Measurements from ENCODE around the gene JMJD4. TPM values are rescaled to one million over a fixed set of nuclear protein-coding genes. Genes with fewer than 3 reads are reported as not detected.

JMJD4 gene
- total and polyA plus RNA-seq, 2 donors, result 14.4 to 17.8 TPM

DNA sequence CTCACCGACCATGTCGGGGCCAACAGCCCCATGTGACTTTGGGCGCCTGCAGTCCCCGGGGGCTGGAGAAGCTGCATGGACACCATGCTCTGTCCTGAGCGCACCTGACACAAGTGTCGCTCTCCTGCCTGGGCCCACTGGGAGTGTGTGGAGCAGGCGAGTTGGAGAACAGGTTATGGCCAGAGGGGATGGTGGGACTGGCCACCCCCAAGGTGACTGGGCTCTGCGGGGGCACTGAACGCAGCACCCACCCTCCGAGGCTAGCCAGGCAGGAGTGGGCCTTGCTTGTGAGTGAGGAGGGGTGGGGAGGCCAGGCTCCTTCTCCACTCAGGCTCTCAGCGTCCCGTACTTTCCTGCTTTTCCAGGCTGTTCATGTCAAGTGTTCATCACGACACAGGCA is 35.7 kb upstream of the JMJD4 start:
- 99% methylated on average over 13 of the region's 13 CpGs for WGBS
- no peaks in the 10 kb centered on the region for H3K9me3 ChIP-seq (ENCODE audit: control insufficient read depth in 2 of 2, insufficient read depth in 1 of 2, low read length in 1 of 2)
- DNase-seq (ENCODE audit: low read depth in 6 of 9, low spot score in 9 of 9), result no peak
- peaks cover 27% of the 10 kb centered on the region in 2 donors for H3K36me3 ChIP-seq (ENCODE audit: control insufficient read depth in 2 of 2, insufficient read depth in 2 of 2, low read length in 1 of 2)
- no peaks in the 10 kb centered on the region for H3K27me3 ChIP-seq (ENCODE audit: control insufficient read depth in 2 of 2, insufficient read depth in 1 of 2, low read length in 1 of 2)
- no peak overlapping the region for H3K27ac ChIP-seq (ENCODE audit: low read depth in 1 of 2, low read length in 1 of 2)
- peaks cover 43 to 51% of the 10 kb centered on the region in 2 donors for H3K4me1 ChIP-seq (ENCODE audit: control insufficient read depth in 2 of 2, insufficient read depth in 2 of 2, low read length in 2 of 2)
- no peak overlapping the region for H3K4me3 ChIP-seq (ENCODE audit: low read length in 2 of 2)

DNA sequence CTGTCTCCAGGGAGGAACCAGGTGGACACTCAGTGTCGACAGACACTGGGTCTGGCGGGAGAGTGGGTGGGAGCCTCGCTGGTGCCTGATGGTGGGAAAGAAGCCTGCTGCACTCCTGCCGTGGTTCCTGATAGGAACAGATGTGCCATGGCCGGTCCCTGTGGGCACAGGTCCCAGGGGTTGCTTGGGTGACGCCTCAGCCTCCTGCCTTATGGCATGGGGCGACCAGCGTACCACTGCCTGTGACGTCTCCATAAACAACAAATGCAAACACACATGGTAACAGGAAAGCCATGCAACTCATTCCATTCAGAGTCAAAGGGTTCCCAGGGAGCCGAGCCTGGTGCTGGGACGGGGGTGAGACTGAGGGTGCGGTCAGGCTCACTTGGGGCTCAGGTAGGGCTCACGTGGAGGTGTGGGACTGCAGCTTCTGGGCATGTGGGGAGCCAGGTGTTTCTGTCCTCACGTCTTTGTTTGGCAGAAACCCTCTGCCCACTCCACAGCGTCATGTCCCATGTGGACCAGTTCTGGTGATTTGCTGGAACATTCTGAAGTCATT is 34.9 kb upstream of the JMJD4 start:
- WGBS, result 97% methylated on average over 15 of the region's 15 CpGs
- Histone ChIP-seq H3K9me3 (ENCODE audit: control insufficient read depth in 2 of 2, insufficient read depth in 1 of 2, low read length in 1 of 2) (peaks cover 0 to 1% of the 10 kb centered on the region in 2 donors), H3K4me3 (ENCODE audit: low read length in 2 of 2) (no peak overlapping the region), H3K27me3 (ENCODE audit: control insufficient read depth in 2 of 2, insufficient read depth in 1 of 2, low read length in 1 of 2) (no peaks in the 10 kb centered on the region), H3K27ac (ENCODE audit: low read depth in 1 of 2, low read length in 1 of 2) (no peak overlapping the region), H3K4me1 (ENCODE audit: control insufficient read depth in 2 of 2, insufficient read depth in 2 of 2, low read length in 2 of 2) (peaks cover 51 to 59% of the 10 kb centered on the region in 2 donors), H3K36me3 (ENCODE audit: control insufficient read depth in 2 of 2, insufficient read depth in 2 of 2, low read length in 1 of 2) (peaks cover 24 to 30% of the 10 kb centered on the region in 2 donors)
- no peak for DNase-seq (ENCODE audit: low read depth in 6 of 9, low spot score in 9 of 9)

GRCh38 chr1:227769047-227769935 is 34.2 kb upstream of the JMJD4 start:
- Histone ChIP-seq H3K4me1 (ENCODE audit: control insufficient read depth in 2 of 2, insufficient read depth in 2 of 2, low read length in 2 of 2) (peaks cover 47 to 58% of the 10 kb centered on the region in 2 donors), H3K36me3 (ENCODE audit: control insufficient read depth in 2 of 2, insufficient read depth in 2 of 2, low read length in 1 of 2) (peaks cover 24 to 31% of the 10 kb centered on the region in 2 donors), H3K27ac (ENCODE audit: low read depth in 1 of 2, low read length in 1 of 2) (no peak overlapping the region), H3K9me3 (ENCODE audit: control insufficient read depth in 2 of 2, insufficient read depth in 1 of 2, low read length in 1 of 2) (peaks cover 0 to 1% of the 10 kb centered on the region in 2 donors), H3K4me3 (ENCODE audit: low read length in 2 of 2) (no peak overlapping the region), H3K27me3 (ENCODE audit: control insufficient read depth in 2 of 2, insufficient read depth in 1 of 2, low read length in 1 of 2) (no peaks in the 10 kb centered on the region)
- no peak for DNase-seq (ENCODE audit: low read depth in 6 of 9, low spot score in 9 of 9)
- 97% methylated on average over 20 of the region's 20 CpGs for WGBS

- Histone ChIP-seq H3K27me3 (ENCODE audit: control insufficient read depth in 2 of 2, insufficient read depth in 1 of 2, low read length in 1 of 2) (no peaks in the 10 kb centered on the region), H3K9me3 (ENCODE audit: control insufficient read depth in 2 of 2, insufficient read depth in 1 of 2, low read length in 1 of 2) (peaks cover 0 to 1% of the 10 kb centered on the region in 2 donors), H3K36me3 (ENCODE audit: control insufficient read depth in 2 of 2, insufficient read depth in 2 of 2, low read length in 1 of 2) (peaks cover 24 to 33% of the 10 kb centered on the region in 2 donors), H3K4me1 (ENCODE audit: control insufficient read depth in 2 of 2, insufficient read depth in 2 of 2, low read length in 2 of 2) (peaks cover 40 to 52% of the 10 kb centered on the region in 2 donors), H3K4me3 (ENCODE audit: low read length in 2 of 2) (no peak overlapping the region), H3K27ac (ENCODE audit: low read depth in 1 of 2, low read length in 1 of 2) (no peak overlapping the region)
- WGBS, result 89% methylated on average over 6 of the region's 6 CpGs
- DNase-seq (ENCODE audit: low read depth in 6 of 9, low spot score in 9 of 9), result no peak
Measured at GRCh38 chr1:227768640-227769039, 33.5 kb upstream of the JMJD4 start.

DNA sequence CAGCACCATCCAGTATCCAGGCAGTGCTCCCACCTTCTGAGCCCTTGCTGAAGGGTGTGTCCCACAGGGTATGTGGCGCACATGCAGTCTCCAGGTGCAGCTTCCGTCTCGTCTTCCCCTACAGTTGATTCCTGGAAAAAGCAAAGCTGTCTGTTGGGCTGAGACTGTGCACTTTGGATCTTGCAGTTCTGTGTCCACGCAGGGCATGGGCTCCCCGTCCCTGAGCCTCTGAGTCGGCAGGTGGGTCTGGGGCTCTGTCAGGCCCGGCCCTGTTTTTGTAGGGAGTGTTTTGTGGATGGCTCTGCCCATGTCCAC is 33.0 kb upstream of the JMJD4 start:
- WGBS, result 98% methylated on average over 7 of the region's 7 CpGs
- H3K36me3 ChIP-seq (ENCODE audit: control insufficient read depth in 2 of 2, insufficient read depth in 2 of 2, low read length in 1 of 2), result peaks cover 24 to 34% of the 10 kb centered on the region in 2 donors
- no peaks in the 10 kb centered on the region for H3K27me3 ChIP-seq (ENCODE audit: control insufficient read depth in 2 of 2, insufficient read depth in 1 of 2, low read length in 1 of 2)
- no peak overlapping the region for H3K27ac ChIP-seq (ENCODE audit: low read depth in 1 of 2, low read length in 1 of 2)
- H3K4me3 ChIP-seq (ENCODE audit: low read length in 2 of 2), result no peak overlapping the region
- peaks cover 0 to 1% of the 10 kb centered on the region in 2 donors for H3K9me3 ChIP-seq (ENCODE audit: control insufficient read depth in 2 of 2, insufficient read depth in 1 of 2, low read length in 1 of 2)
- peaks cover 37 to 52% of the 10 kb centered on the region in 2 donors for H3K4me1 ChIP-seq (ENCODE audit: control insufficient read depth in 2 of 2, insufficient read depth in 2 of 2, low read length in 2 of 2)
- no peak for DNase-seq (ENCODE audit: low read depth in 6 of 9, low spot score in 9 of 9)

DNA sequence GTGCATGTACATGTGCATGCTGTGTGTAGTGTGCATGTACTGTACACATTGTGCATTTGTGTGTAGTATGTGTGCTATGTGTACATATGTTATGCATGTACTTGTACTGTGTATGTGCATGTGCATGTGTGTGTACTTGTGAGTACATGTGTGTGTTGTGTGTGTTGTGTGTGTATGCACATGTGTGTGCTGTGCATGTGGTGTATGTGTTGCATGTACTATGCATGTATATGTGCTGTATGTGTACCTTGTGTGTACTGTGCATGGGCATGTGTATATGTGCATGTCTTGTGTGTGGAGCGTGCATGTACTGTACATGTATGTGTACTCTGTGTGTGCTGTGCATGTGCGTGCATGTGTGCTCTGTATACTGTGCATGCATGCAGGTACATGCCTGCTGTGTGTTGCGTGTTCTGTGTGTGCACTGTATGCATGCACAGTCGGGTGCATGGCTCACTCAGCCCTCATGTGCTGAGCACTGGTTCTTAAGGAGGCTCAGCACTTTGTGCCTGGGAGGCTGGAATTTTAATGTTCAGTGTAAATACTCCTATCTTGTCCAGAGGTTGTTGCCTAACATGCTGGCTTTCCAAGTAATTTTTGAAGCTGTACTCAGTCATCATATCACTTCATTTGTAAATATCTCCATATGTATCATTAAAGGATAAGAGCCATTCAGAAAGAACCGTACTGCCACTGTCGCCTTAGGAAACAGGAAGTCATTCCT is 32.5 kb upstream of the JMJD4 start:
- Histone ChIP-seq H3K36me3 (ENCODE audit: control insufficient read depth in 2 of 2, insufficient read depth in 2 of 2, low read length in 1 of 2) (peaks cover 24 to 34% of the 10 kb centered on the region in 2 donors), H3K4me3 (ENCODE audit: low read length in 2 of 2) (no peak overlapping the region), H3K27ac (ENCODE audit: low read depth in 1 of 2, low read length in 1 of 2) (peak overlapping the region; percentile 89 to 94), H3K27me3 (ENCODE audit: control insufficient read depth in 2 of 2, insufficient read depth in 1 of 2, low read length in 1 of 2) (no peaks in the 10 kb centered on the region), H3K9me3 (ENCODE audit: control insufficient read depth in 2 of 2, insufficient read depth in 1 of 2, low read length in 1 of 2) (peaks cover 0 to 1% of the 10 kb centered on the region in 2 donors), H3K4me1 (ENCODE audit: control insufficient read depth in 2 of 2, insufficient read depth in 2 of 2, low read length in 2 of 2) (peaks cover 41 to 52% of the 10 kb centered on the region in 2 donors)
- DNase-seq (ENCODE audit: low read depth in 6 of 9, low spot score in 9 of 9), result no peak
- WGBS, result 98% methylated on average over 6 of the region's 6 CpGs

- DNase-seq (ENCODE audit: low read depth in 6 of 9, low spot score in 9 of 9), result no peak
- WGBS, result 57% methylated on average over 19 of the region's 19 CpGs
- Histone ChIP-seq H3K36me3 (ENCODE audit: control insufficient read depth in 2 of 2, insufficient read depth in 2 of 2, low read length in 1 of 2) (peaks cover 28 to 34% of the 10 kb centered on the region in 2 donors), H3K9me3 (ENCODE audit: control insufficient read depth in 2 of 2, insufficient read depth in 1 of 2, low read length in 1 of 2) (peaks cover 0 to 1% of the 10 kb centered on the region in 2 donors), H3K27ac (ENCODE audit: low read depth in 1 of 2, low read length in 1 of 2) (peak overlapping the region; percentile 89 to 94), H3K4me3 (ENCODE audit: low read length in 2 of 2) (peak overlapping the region in 1 of 2 donors; percentile 2), H3K4me1 (ENCODE audit: control insufficient read depth in 2 of 2, insufficient read depth in 2 of 2, low read length in 2 of 2) (peaks cover 34 to 52% of the 10 kb centered on the region in 2 donors), H3K27me3 (ENCODE audit: control insufficient read depth in 2 of 2, insufficient read depth in 1 of 2, low read length in 1 of 2) (no peaks in the 10 kb centered on the region)
Measured at GRCh38 chr1:227766653-227767277, 31.7 kb upstream of the JMJD4 start.

- no peak overlapping the region for H3K4me3 ChIP-seq (ENCODE audit: low read length in 2 of 2)
- H3K36me3 ChIP-seq (ENCODE audit: control insufficient read depth in 2 of 2, insufficient read depth in 2 of 2, low read length in 1 of 2), result peaks cover 34 to 39% of the 10 kb centered on the region in 2 donors
- peaks cover 33 to 52% of the 10 kb centered on the region in 2 donors for H3K4me1 ChIP-seq (ENCODE audit: control insufficient read depth in 2 of 2, insufficient read depth in 2 of 2, low read length in 2 of 2)
- peak overlapping the region; percentile 89 to 94 for H3K27ac ChIP-seq (ENCODE audit: low read depth in 1 of 2, low read length in 1 of 2)
- peak in 8 of 9 donors; percentile 37 to 81 (median 56) for DNase-seq (ENCODE audit: low read depth in 6 of 9, low spot score in 9 of 9)
- 20% methylated on average over 17 of the region's 17 CpGs for WGBS
- H3K27me3 ChIP-seq (ENCODE audit: control insufficient read depth in 2 of 2, insufficient read depth in 1 of 2, low read length in 1 of 2), result no peaks in the 10 kb centered on the region
- H3K9me3 ChIP-seq (ENCODE audit: control insufficient read depth in 2 of 2, insufficient read depth in 1 of 2, low read length in 1 of 2), result peaks cover 0 to 1% of the 10 kb centered on the region in 2 donors
Measured at GRCh38 chr1:227766015-227766634, 31.0 kb upstream of the JMJD4 start.
